Upper lobe of right lung (tissue), 1 donor: ENCODE measurements around the gene BTLA. TPM values are rescaled to one million over a fixed set of nuclear protein-coding genes. Genes with fewer than 3 reads are reported as not detected.

Experiments used
- ATAC-seq: fragments of 200-7000 bp; cut with Tn5 transposase; one replicate; pipeline ENCODE4 v1.9.1; 2020; ENCODE audit warnings: mild to moderate bottlenecking, moderate library complexity
- DNase-seq: peaks from one replicate; pipeline ENCODE4 v3.0.0-alpha.2; 2020
- H3K27ac ChIP-seq: fragments of 200-600 bp; one replicate; pipeline ENCODE4 v1.8.0; 2022
- H3K27me3 ChIP-seq: fragments of 200-600 bp; one replicate; pipeline ENCODE4 v1.8.0; 2022; ENCODE audit warnings: mild to moderate bottlenecking
- H3K36me3 ChIP-seq: fragments of 200-600 bp; one replicate; pipeline ENCODE4 v1.8.0; 2022
- H3K4me1 ChIP-seq: fragments of 200-600 bp; one replicate; pipeline ENCODE4 v1.8.0; 2022
- H3K4me3 ChIP-seq: fragments of 200-600 bp; one replicate; pipeline ENCODE4 v1.8.0; 2022; ENCODE audit warnings: mild to moderate bottlenecking
- H3K9me3 ChIP-seq: fragments of 200-600 bp; one replicate; pipeline ENCODE4 v1.8.0; 2022
- intact Hi-C: fragments of 100-400 bp; cut with DNase I; formaldehyde crosslinking; loops from one replicate; pipeline ENCODE4 v1.11.0; 2022
- total RNA-seq: library from RNA; stranded (reverse); fragmentation: NEBNext Ultra II Directional; extraction: Animal tissue kit (Norgen Biotek cat#: 25700); gene quantifications from one replicate; pipeline ENCODE4 v1.2.1, GENCODE V29; 2021
- TF ChIP-seq, protein P1 (sequence below): fragments of 200-600 bp; IDR thresholded peaks from one replicate; pipeline ENCODE4 v1.8.0; 2022; ENCODE audit warnings: antibody characterized with exemption
- donor health status: DM: no; HTN: yes; CAD: no; lungs with severe emphysema.

Gene BTLA
- total RNA-seq, 1 donor from 2014 or later, result 0.78 TPM

DNA sequence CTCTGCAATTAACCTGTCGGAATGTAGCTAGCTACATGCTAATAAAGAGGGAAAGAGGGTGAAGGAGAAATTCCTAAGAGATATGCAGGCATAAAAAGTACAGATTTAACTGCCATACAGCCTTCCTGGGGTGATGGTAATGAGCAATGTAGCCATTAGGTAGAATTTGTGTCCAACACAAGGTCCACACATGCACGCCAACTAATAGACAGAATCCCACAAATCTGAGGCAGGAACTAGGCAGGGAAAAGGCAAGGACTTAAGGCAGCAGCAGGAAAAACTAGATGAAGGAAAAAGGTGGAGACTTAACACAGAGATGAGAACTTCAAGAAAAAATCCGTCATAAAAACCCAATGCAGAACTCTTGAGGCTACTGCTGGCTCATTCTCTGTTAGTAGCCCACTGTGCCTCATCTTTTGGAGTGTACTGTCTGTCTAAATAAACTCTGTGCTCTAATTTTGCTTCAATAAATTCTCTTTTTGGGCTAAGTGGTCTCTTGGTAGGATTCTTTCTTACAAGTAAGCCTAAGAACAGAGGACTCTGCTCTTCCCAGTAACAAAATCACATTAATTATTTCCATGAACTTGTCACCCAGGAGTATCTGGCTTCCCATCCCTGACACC lies 81.5 kb downstream of the BTLA start:
- intact Hi-C loops, result no loop called here
- TF ChIP-seq, protein P1, sequence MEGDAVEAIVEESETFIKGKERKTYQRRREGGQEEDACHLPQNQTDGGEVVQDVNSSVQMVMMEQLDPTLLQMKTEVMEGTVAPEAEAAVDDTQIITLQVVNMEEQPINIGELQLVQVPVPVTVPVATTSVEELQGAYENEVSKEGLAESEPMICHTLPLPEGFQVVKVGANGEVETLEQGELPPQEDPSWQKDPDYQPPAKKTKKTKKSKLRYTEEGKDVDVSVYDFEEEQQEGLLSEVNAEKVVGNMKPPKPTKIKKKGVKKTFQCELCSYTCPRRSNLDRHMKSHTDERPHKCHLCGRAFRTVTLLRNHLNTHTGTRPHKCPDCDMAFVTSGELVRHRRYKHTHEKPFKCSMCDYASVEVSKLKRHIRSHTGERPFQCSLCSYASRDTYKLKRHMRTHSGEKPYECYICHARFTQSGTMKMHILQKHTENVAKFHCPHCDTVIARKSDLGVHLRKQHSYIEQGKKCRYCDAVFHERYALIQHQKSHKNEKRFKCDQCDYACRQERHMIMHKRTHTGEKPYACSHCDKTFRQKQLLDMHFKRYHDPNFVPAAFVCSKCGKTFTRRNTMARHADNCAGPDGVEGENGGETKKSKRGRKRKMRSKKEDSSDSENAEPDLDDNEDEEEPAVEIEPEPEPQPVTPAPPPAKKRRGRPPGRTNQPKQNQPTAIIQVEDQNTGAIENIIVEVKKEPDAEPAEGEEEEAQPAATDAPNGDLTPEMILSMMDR, result no peak
- Histone ChIP-seq H3K4me1 (no peaks in the 10 kb centered on the region), H3K4me3 (no peak overlapping the region), H3K27me3 (no peaks in the 10 kb centered on the region), H3K27ac (no peak overlapping the region), H3K9me3 (no peaks in the 10 kb centered on the region), H3K36me3 (no peaks in the 10 kb centered on the region)
- ATAC-seq (no peak), DNase-seq (no peak)

DNA sequence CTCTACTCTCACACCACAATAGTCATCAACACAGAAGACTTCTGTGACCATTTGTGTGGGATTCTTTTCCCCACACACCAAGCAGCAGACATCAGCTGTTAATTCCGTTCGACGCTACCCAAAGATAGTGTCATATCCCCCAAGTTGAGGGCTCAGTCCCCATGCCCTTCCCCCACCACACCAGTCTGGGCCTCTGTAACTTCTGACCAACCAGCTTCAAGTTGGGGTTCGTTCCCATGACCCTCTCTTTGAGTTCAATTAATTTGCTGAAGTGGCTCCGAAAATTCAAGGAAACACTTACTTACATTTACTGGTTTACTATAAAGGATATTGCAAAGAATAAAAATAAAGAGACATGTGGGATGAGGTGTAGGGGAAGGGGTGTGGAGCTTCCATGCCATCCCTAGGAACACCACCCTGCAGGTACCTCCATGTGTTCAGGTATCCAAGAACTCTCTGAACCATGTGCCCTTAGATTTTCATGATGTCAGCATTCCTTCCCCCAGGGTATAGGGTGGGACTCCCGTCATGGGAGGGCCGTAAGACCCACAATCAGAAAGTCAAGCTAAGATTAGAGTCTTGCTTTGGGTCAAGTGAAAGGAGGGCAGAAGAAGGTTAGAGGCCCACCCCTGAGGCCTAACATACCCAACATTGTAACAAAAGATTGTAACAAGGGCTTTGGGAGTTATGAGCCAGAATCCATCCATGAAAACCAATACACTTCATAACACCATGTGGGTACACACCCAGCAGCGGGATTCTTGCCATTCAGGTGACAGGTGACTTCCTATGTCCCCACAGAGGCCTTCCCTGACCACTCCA lies 82.7 kb downstream of the BTLA start:
- TF ChIP-seq, protein P1, result no peak
- no peak overlapping the region for H3K27ac ChIP-seq
- H3K4me1 ChIP-seq, result no peaks in the 10 kb centered on the region
- no peaks in the 10 kb centered on the region for H3K36me3 ChIP-seq
- no peaks in the 10 kb centered on the region for H3K27me3 ChIP-seq
- no peak for ATAC-seq
- H3K4me3 ChIP-seq, result no peak overlapping the region
- no peaks in the 10 kb centered on the region for H3K9me3 ChIP-seq
- intact Hi-C loops, result no loop called here
- DNase-seq, result no peak

DNA sequence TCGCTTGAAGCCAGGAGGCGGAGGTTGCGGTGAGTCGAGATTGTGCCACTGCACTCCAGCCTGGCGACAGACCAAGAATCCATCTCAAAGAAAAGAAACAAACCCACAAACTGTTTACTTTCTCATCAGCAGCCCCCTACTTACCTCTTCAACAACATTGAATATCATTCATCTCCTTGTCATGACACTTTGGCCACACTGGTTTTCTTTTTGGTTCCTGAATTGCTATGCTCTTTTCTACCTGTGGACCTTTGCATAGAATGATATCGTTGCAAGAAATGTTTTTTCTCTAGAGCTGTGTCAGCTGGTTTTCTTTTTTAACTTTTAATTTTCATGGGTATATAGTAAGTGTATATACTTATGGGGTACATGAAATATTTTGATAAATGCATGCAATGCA lies 83.9 kb downstream of the BTLA start:
- no peaks in the 10 kb centered on the region for H3K36me3 ChIP-seq
- ATAC-seq, result no peak
- TF ChIP-seq, protein P1, result no peak

More for the DNA sequence above, 83.9 kb downstream of the BTLA start:
- no peak overlapping the region for H3K27ac ChIP-seq
- H3K4me3 ChIP-seq, result no peak overlapping the region
- H3K27me3 ChIP-seq, result no peaks in the 10 kb centered on the region
- no peaks in the 10 kb centered on the region for H3K9me3 ChIP-seq
- DNase-seq, result no peak
- H3K4me1 ChIP-seq, result no peaks in the 10 kb centered on the region
- intact Hi-C loops, result no loop called here

Other genes with a start within 250 kb of the BTLA start
- gene SLC9C1, start 205.3 kb downstream of the BTLA start, total RNA-seq, result not detected
- 6.5 TPM for gene CD200, start 166.3 kb downstream of the BTLA start, total RNA-seq
- gene ATG3, start 62.5 kb upstream of the BTLA start, total RNA-seq, result 48.6 TPM
- 40.5 TPM for gene SLC35A5, start 62.6 kb upstream of the BTLA start, total RNA-seq
- gene CCDC80, start 141.7 kb upstream of the BTLA start, total RNA-seq, result 60.4 TPM